Nephron progenitor cell (in vitro differentiated cells): ENCODE measurements around the gene PRKG1.

Source experiments
- DNase-seq: peaks from one replicate; pipeline ENCODE4 v3.0.0; 2021
- H3K27ac Mint-ChIP-seq: 2 replicates; pipeline ENCODE4 v1.8.0; 2021; ENCODE audit warnings: mild to moderate bottlenecking, moderate library complexity, mixed read lengths
- H3K27me3 Mint-ChIP-seq: 2 replicates; pipeline ENCODE4 v1.8.0; 2021; ENCODE audit warnings: mild to moderate bottlenecking, low read depth, mixed read lengths; ENCODE audit not compliant: poor library complexity
- H3K36me3 Mint-ChIP-seq: 2 replicates; pipeline ENCODE4 v1.8.0; 2021; ENCODE audit warnings: low read depth, mixed read lengths
- H3K4me1 Mint-ChIP-seq: 2 replicates; pipeline ENCODE4 v1.8.0; 2021; ENCODE audit warnings: mixed read lengths
- H3K4me3 Mint-ChIP-seq: 2 replicates; pipeline ENCODE4 v1.8.0; 2021; ENCODE audit warnings: mild to moderate bottlenecking, moderate library complexity, mixed read lengths
- H3K9me3 Mint-ChIP-seq: 2 replicates; pipeline ENCODE4 v1.8.0; 2021; ENCODE audit warnings: mild to moderate bottlenecking, moderate library complexity, mixed read lengths
- TF ChIP-seq, protein P1 (sequence below): fragments of 200-600 bp; sonication (generic); IDR thresholded peaks from 2 replicates; pipeline ENCODE4 v1.5.0; 2021; ENCODE audit warnings: antibody characterized with exemption

PRKG1 gene

DNA sequence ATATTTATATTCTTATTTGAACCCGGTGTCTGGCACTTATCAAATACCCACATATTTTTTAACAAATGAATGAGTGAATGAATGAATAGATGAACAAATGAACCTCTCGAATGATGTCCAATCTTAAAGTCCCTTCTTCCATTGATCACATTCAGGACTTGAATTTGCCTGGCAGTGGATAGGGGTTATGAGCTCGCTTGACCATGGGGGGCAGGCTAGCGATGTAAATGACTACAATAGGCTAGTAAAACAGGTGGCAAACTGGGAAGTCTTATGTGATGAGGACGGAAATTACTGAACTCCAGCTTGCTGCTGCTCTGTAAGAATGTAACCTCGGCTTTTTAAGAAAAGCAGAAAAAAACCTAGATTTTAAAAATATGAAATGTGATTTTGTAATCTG, 992.1 kb downstream of the PRKG1 start:
- peaks cover 4% of the 10 kb centered on the region for H3K36me3 Mint-ChIP-seq
- TF ChIP-seq, protein P1, sequence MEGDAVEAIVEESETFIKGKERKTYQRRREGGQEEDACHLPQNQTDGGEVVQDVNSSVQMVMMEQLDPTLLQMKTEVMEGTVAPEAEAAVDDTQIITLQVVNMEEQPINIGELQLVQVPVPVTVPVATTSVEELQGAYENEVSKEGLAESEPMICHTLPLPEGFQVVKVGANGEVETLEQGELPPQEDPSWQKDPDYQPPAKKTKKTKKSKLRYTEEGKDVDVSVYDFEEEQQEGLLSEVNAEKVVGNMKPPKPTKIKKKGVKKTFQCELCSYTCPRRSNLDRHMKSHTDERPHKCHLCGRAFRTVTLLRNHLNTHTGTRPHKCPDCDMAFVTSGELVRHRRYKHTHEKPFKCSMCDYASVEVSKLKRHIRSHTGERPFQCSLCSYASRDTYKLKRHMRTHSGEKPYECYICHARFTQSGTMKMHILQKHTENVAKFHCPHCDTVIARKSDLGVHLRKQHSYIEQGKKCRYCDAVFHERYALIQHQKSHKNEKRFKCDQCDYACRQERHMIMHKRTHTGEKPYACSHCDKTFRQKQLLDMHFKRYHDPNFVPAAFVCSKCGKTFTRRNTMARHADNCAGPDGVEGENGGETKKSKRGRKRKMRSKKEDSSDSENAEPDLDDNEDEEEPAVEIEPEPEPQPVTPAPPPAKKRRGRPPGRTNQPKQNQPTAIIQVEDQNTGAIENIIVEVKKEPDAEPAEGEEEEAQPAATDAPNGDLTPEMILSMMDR: no peak
- H3K4me1 Mint-ChIP-seq: no peaks in the 10 kb centered on the region
- no peaks in the 10 kb centered on the region for H3K9me3 Mint-ChIP-seq
- no peaks in the 10 kb centered on the region for H3K27me3 Mint-ChIP-seq
- DNase-seq: no peak
- H3K4me3 Mint-ChIP-seq: no peak overlapping the region
- no peak overlapping the region for H3K27ac Mint-ChIP-seq

DNA sequence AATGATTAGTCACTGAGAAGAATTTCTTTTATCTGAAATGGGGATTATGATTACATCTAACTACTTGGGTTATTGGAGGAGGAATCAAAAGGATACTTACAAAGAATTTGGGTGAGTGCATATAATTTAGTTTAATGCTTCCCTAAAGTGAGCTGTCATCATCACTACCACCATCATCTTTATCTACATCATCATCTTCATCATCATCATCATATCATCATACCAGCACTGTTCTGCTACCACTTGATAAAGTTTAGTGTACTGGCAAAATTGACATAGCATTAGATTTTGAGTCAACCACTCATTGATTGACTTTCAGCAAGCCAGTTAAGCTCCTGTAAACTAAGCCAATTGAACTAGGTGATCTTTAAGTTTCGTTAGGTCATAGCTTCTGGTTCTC, 994.2 kb downstream of the PRKG1 start:
- no peaks in the 10 kb centered on the region for H3K9me3 Mint-ChIP-seq
- peaks cover 8% of the 10 kb centered on the region for H3K4me1 Mint-ChIP-seq

DNA sequence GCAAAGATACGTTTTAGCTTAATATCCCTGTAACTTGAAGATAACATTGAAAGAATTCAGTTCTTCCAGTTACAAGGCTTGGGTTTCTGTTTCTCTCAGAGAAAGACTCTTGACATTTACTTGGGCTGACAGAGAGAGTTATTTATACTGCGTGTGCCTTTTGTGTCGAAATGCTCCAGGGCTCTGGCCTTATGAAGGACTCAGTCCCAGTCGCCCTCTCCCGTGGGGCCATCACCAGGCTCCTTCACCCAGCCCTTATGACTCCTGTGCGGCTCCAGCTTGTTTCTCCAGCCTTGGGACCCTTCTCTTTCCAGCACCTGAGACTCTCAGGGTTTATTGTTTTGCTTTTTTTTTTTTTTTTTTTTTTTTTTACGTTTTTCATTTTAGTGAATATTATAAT, 997.5 kb downstream of the PRKG1 start:
- Mint-ChIP-seq H3K4me3 (no peak overlapping the region), H3K9me3 (no peaks in the 10 kb centered on the region), H3K4me1 (peaks cover 8% of the 10 kb centered on the region), H3K36me3 (peaks cover 4% of the 10 kb centered on the region), H3K27me3 (peaks cover 3% of the 10 kb centered on the region), H3K27ac (no peak overlapping the region)
- DNase-seq: no peak
- TF ChIP-seq, protein P1: no peak

More for the DNA sequence above, 994.2 kb downstream of the PRKG1 start:
- Mint-ChIP-seq H3K27me3 (no peaks in the 10 kb centered on the region), H3K36me3 (peaks cover 4% of the 10 kb centered on the region), H3K4me3 (no peak overlapping the region), H3K27ac (no peak overlapping the region)
- TF ChIP-seq, protein P1: no peak
- DNase-seq: no peak

- H3K4me1 Mint-ChIP-seq: peaks cover 8% of the 10 kb centered on the region
- H3K27me3 Mint-ChIP-seq: peaks cover 3% of the 10 kb centered on the region
- H3K4me3 Mint-ChIP-seq: no peak overlapping the region
- no peaks in the 10 kb centered on the region for H3K36me3 Mint-ChIP-seq
- H3K27ac Mint-ChIP-seq: no peak overlapping the region
- H3K9me3 Mint-ChIP-seq: no peaks in the 10 kb centered on the region
- no peak for DNase-seq
- TF ChIP-seq, protein P1: no peak
These were observed 1000.3 kb downstream of the PRKG1 start for GRCh38 chr10:52074505-52075026.

GRCh38 chr10:52077814-52078213, 1003.5 kb downstream of the PRKG1 start:
- TF ChIP-seq, protein P1: no peak
- Mint-ChIP-seq H3K9me3 (no peaks in the 10 kb centered on the region), H3K4me3 (no peak overlapping the region), H3K27ac (no peak overlapping the region), H3K4me1 (peaks cover 1% of the 10 kb centered on the region), H3K27me3 (peaks cover 3% of the 10 kb centered on the region), H3K36me3 (no peaks in the 10 kb centered on the region)
- DNase-seq: no peak

- DNase-seq: no peak
- Mint-ChIP-seq H3K36me3 (no peaks in the 10 kb centered on the region), H3K9me3 (no peaks in the 10 kb centered on the region), H3K27ac (no peak overlapping the region), H3K4me1 (no peaks in the 10 kb centered on the region), H3K27me3 (peaks cover 3% of the 10 kb centered on the region), H3K4me3 (no peak overlapping the region)
- TF ChIP-seq, protein P1: no peak
These were observed 1004.2 kb downstream of the PRKG1 start for GRCh38 chr10:52078397-52078937.
